HUES6 (cell line): ENCODE results near the gene PCMTD2.
A peak's percentile ranks its signal among the peaks of the same experiment; 100 is the strongest.

Experiments used
- H3K27ac ChIP-seq: 2 replicates; pipeline ENCODE4 v1.7.0; 2013; ENCODE audit warnings: low read depth, mild to moderate bottlenecking, low read length, inconsistent platforms
- H3K27me3 ChIP-seq: 2 replicates; pipeline ENCODE4 v1.6.1; 2013; ENCODE audit warnings: low read length; ENCODE audit not compliant: control insufficient read depth, insufficient read depth
- H3K36me3 ChIP-seq: 2 replicates; pipeline ENCODE4 v1.6.1; 2013; ENCODE audit warnings: low read length; ENCODE audit not compliant: control insufficient read depth, insufficient read depth
- H3K4me1 ChIP-seq: 2 replicates; pipeline ENCODE4 v1.6.1; 2013; ENCODE audit warnings: low read length; ENCODE audit not compliant: control insufficient read depth, insufficient read depth
- H3K4me3 ChIP-seq: 2 replicates; pipeline ENCODE4 v1.5.1; 2013; ENCODE audit warnings: low read depth, low read length
- H3K9ac ChIP-seq: one replicate; pipeline ENCODE4 v1.6.1; 2013; ENCODE audit warnings: mild to moderate bottlenecking, low read length
- H3K9me3 ChIP-seq: 2 replicates; pipeline ENCODE4 v1.6.1; 2013; ENCODE audit warnings: low read depth, low read length; ENCODE audit not compliant: control insufficient read depth, insufficient read depth

Gene PCMTD2

GRCh38 chr20:64216910-64217309 lies 38.6 kb upstream of the PCMTD2 start:
- Histone ChIP-seq H3K36me3 (no peaks in the 10 kb centered on the region), H3K9me3 (no peaks in the 10 kb centered on the region), H3K9ac (no peak overlapping the region), H3K4me3 (no peak overlapping the region), H3K27me3 (no peaks in the 10 kb centered on the region), H3K27ac (no peak overlapping the region), H3K4me1 (no peaks in the 10 kb centered on the region)

- Histone ChIP-seq H3K27me3 (no peaks in the 10 kb centered on the region), H3K27ac (no peak overlapping the region), H3K4me3 (no peak overlapping the region), H3K4me1 (no peaks in the 10 kb centered on the region), H3K36me3 (no peaks in the 10 kb centered on the region), H3K9ac (no peak overlapping the region), H3K9me3 (no peaks in the 10 kb centered on the region)
Observed at GRCh38 chr20:64217539-64218221, 37.9 kb upstream of the PCMTD2 start.

- Histone ChIP-seq H3K27ac (no peak overlapping the region), H3K4me3 (no peak overlapping the region), H3K9me3 (no peaks in the 10 kb centered on the region), H3K4me1 (peaks cover 7% of the 10 kb centered on the region), H3K27me3 (no peaks in the 10 kb centered on the region), H3K36me3 (no peaks in the 10 kb centered on the region), H3K9ac (no peak overlapping the region)
Observed at GRCh38 chr20:64219202-64219601, 36.3 kb upstream of the PCMTD2 start.

- H3K9me3 ChIP-seq = no peaks in the 10 kb centered on the region
- H3K36me3 ChIP-seq = no peaks in the 10 kb centered on the region
- H3K4me1 ChIP-seq = peaks cover 7% of the 10 kb centered on the region
- no peak overlapping the region for H3K4me3 ChIP-seq
- no peaks in the 10 kb centered on the region for H3K27me3 ChIP-seq
- no peak overlapping the region for H3K9ac ChIP-seq
- no peak overlapping the region for H3K27ac ChIP-seq
Observed at GRCh38 chr20:64219730-64220129, 35.8 kb upstream of the PCMTD2 start.

GRCh38 chr20:64220420-64220819 lies 35.1 kb upstream of the PCMTD2 start:
- Histone ChIP-seq H3K27me3 (no peaks in the 10 kb centered on the region), H3K4me3 (no peak overlapping the region), H3K4me1 (peaks cover 7% of the 10 kb centered on the region), H3K9ac (no peak overlapping the region), H3K27ac (no peak overlapping the region), H3K9me3 (no peaks in the 10 kb centered on the region), H3K36me3 (no peaks in the 10 kb centered on the region)

- Histone ChIP-seq H3K4me3 (no peak overlapping the region), H3K9ac (no peak overlapping the region), H3K4me1 (peaks cover 7% of the 10 kb centered on the region), H3K27ac (no peak overlapping the region), H3K9me3 (no peaks in the 10 kb centered on the region), H3K36me3 (no peaks in the 10 kb centered on the region), H3K27me3 (no peaks in the 10 kb centered on the region)
Observed at GRCh38 chr20:64220891-64221527, 34.5 kb upstream of the PCMTD2 start.

- Histone ChIP-seq H3K4me3 (no peak overlapping the region), H3K27me3 (no peaks in the 10 kb centered on the region), H3K9me3 (no peaks in the 10 kb centered on the region), H3K4me1 (peaks cover 7% of the 10 kb centered on the region), H3K9ac (no peak overlapping the region), H3K27ac (no peak overlapping the region), H3K36me3 (no peaks in the 10 kb centered on the region)
Observed at GRCh38 chr20:64222291-64222735, 33.2 kb upstream of the PCMTD2 start.

GRCh38 chr20:64222851-64223525 lies 32.6 kb upstream of the PCMTD2 start:
- no peak overlapping the region for H3K27ac ChIP-seq
- no peak overlapping the region for H3K9ac ChIP-seq
- no peaks in the 10 kb centered on the region for H3K9me3 ChIP-seq
- H3K27me3 ChIP-seq = no peaks in the 10 kb centered on the region
- H3K4me3 ChIP-seq = no peak overlapping the region
- no peaks in the 10 kb centered on the region for H3K36me3 ChIP-seq
- peaks cover 7% of the 10 kb centered on the region for H3K4me1 ChIP-seq

- Histone ChIP-seq H3K9me3 (no peaks in the 10 kb centered on the region), H3K27me3 (no peaks in the 10 kb centered on the region), H3K4me1 (peaks cover 7% of the 10 kb centered on the region), H3K4me3 (peak overlapping the region; percentile 12; the same call in 1 of the 2 replicates), H3K27ac (no peak overlapping the region), H3K36me3 (no peaks in the 10 kb centered on the region), H3K9ac (no peak overlapping the region)
Observed at GRCh38 chr20:64223526-64224067, 32.0 kb upstream of the PCMTD2 start.

GRCh38 chr20:64224351-64225170 lies 31.0 kb upstream of the PCMTD2 start:
- no peaks in the 10 kb centered on the region for H3K9me3 ChIP-seq
- no peak overlapping the region for H3K27ac ChIP-seq
- no peaks in the 10 kb centered on the region for H3K36me3 ChIP-seq
- no peak overlapping the region for H3K4me3 ChIP-seq
- no peaks in the 10 kb centered on the region for H3K27me3 ChIP-seq
- no peak overlapping the region for H3K9ac ChIP-seq
- H3K4me1 ChIP-seq = peaks cover 7% of the 10 kb centered on the region
